Measurements from ENCODE around the gene TNPO2. TPM values are rescaled to one million over a fixed set of nuclear protein-coding genes. Genes with fewer than 3 reads are reported as not detected.
A peak's percentile ranks its signal among the peaks of the same experiment; 100 is the strongest.

Gene TNPO2
- total and polyA plus RNA-seq, 2 experiments from 2014 or later = 37.1 to 83.0 TPM

DNA sequence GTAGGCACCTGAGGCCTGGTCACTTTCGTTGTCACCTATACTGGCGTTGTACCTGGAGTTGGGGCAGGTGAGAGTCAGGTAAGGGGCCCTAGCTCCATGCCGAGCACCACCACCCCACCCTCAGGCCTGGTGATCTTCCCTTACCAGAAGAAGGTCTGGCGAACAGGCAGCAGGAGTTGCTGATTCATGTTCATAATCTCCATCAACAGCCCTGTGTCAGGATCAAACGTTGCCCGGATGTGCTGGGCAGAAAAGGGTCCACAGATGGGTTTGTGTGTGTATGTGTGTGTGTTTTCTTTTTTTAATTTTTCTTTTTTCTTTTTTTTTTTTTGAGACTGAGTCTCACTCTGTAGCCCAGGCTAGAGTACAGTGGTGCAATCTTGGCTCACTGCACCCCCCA is 71.5 kb downstream of the TNPO2 start:
- no peaks in the 10 kb centered on the region for H3K9me2 ChIP-seq (ENCODE audit: insufficient read depth)
- Mint-ChIP-seq H3K4me3 (no peak overlapping the region), H3K4me1 (peaks cover 5% of the 10 kb centered on the region), H3K27ac (no peak overlapping the region), H3K36me3 (ENCODE audit: low read depth) (peaks cover 44% of the 10 kb centered on the region), H3K27me3 (ENCODE audit: insufficient read depth, low read depth, poor library complexity) (peaks cover 11% of the 10 kb centered on the region), H3K9me3 (peaks cover 8% of the 10 kb centered on the region; the same call in 2 of the 3 replicates)
- no peak overlapping the region for H3K4me2 ChIP-seq
- no peak for ATAC-seq
- DNase-seq (ENCODE audit: low spot score) = no peak
- H3K27ac ChIP-seq (ENCODE audit: low read depth) = no peak overlapping the region
- H2AFZ ChIP-seq = no peak overlapping the region
- peaks cover 7% of the 10 kb centered on the region; the same call in 1 of the 2 replicates for H3K36me3 ChIP-seq (ENCODE audit: insufficient read depth)
- no peaks in the 10 kb centered on the region for H3K79me2 ChIP-seq (replicated peaks; ENCODE audit: insufficient read depth)
- no peaks in the 10 kb centered on the region for H3K4me1 ChIP-seq (ENCODE audit: insufficient read depth)
- no peaks in the 10 kb centered on the region for H4K20me1 ChIP-seq (replicated peaks; ENCODE audit: insufficient read depth)
- H3K4me3 ChIP-seq = no peak overlapping the region
- H3F3A ChIP-seq (replicated peaks; ENCODE audit: low read depth) = peaks cover 14% of the 10 kb centered on the region
- TF ChIP-seq JUNB (IDR thresholded peaks at IDR 0.05; ENCODE audit: unreplicated experiment) = no peak
- TF ChIP-seq ETS1 (IDR thresholded peaks at IDR 0.05) = no peak
- no peak for TF ChIP-seq STAT1 (IDR thresholded peaks at IDR 0.05; ENCODE audit: unreplicated experiment)
- TF ChIP-seq EZH2 (IDR thresholded peaks at IDR 0.05; ENCODE audit: low read depth, unreplicated experiment) = no peak
- TF ChIP-seq CREB1 (CRISPR knock-in tag; IDR thresholded peaks at IDR 0.05; ENCODE audit: low read depth) = no peak
- TF ChIP-seq POLR2AphosphoS5 (IDR thresholded peaks at IDR 0.05; ENCODE audit: low read depth) = no peak
- TF ChIP-seq ZNF331 (CRISPR knock-in tag; IDR thresholded peaks at IDR 0.05; ENCODE audit: low read depth) = no peak
- TF ChIP-seq, protein P1, sequence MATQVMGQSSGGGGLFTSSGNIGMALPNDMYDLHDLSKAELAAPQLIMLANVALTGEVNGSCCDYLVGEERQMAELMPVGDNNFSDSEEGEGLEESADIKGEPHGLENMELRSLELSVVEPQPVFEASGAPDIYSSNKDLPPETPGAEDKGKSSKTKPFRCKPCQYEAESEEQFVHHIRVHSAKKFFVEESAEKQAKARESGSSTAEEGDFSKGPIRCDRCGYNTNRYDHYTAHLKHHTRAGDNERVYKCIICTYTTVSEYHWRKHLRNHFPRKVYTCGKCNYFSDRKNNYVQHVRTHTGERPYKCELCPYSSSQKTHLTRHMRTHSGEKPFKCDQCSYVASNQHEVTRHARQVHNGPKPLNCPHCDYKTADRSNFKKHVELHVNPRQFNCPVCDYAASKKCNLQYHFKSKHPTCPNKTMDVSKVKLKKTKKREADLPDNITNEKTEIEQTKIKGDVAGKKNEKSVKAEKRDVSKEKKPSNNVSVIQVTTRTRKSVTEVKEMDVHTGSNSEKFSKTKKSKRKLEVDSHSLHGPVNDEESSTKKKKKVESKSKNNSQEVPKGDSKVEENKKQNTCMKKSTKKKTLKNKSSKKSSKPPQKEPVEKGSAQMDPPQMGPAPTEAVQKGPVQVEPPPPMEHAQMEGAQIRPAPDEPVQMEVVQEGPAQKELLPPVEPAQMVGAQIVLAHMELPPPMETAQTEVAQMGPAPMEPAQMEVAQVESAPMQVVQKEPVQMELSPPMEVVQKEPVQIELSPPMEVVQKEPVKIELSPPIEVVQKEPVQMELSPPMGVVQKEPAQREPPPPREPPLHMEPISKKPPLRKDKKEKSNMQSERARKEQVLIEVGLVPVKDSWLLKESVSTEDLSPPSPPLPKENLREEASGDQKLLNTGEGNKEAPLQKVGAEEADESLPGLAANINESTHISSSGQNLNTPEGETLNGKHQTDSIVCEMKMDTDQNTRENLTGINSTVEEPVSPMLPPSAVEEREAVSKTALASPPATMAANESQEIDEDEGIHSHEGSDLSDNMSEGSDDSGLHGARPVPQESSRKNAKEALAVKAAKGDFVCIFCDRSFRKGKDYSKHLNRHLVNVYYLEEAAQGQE (IDR thresholded peaks at IDR 0.05; ENCODE audit: unreplicated experiment) = no peak
- no peaks in the 10 kb centered on the region for H3K27me3 ChIP-seq (ENCODE audit: insufficient read depth)

- Histone ChIP-seq H3K27me3 (ENCODE audit: insufficient read depth) (no peaks in the 10 kb centered on the region), H3K36me3 (ENCODE audit: insufficient read depth) (peaks cover 6% of the 10 kb centered on the region; the same call in 1 of the 2 replicates), H3K4me3 (no peak overlapping the region), H3F3A (replicated peaks; ENCODE audit: low read depth) (0 out of 2 replicates have a peak, but pooled peaks cover 7% of the 10 kb centered on the region), H3K27ac (ENCODE audit: low read depth) (no peak overlapping the region), H3K9me2 (ENCODE audit: insufficient read depth) (no peaks in the 10 kb centered on the region), H2AFZ (no peak overlapping the region), H3K4me2 (no peak overlapping the region), H3K4me1 (ENCODE audit: insufficient read depth) (no peaks in the 10 kb centered on the region), H3K79me2 (replicated peaks; ENCODE audit: insufficient read depth) (no peaks in the 10 kb centered on the region), H4K20me1 (replicated peaks; ENCODE audit: insufficient read depth) (no peaks in the 10 kb centered on the region)
- Mint-ChIP-seq H3K27me3 (ENCODE audit: insufficient read depth, low read depth, poor library complexity) (peaks cover 14% of the 10 kb centered on the region), H3K4me1 (peaks cover 2% of the 10 kb centered on the region; the same call in 2 of the 3 replicates), H3K9me3 (peaks cover 8% of the 10 kb centered on the region), H3K4me3 (no peak overlapping the region), H3K27ac (no peak overlapping the region), H3K36me3 (ENCODE audit: low read depth) (peaks cover 27% of the 10 kb centered on the region)
- ATAC-seq (no peak), DNase-seq (ENCODE audit: low spot score) (no peak)
- TF ChIP-seq POLR2AphosphoS5 (IDR thresholded peaks at IDR 0.05; ENCODE audit: low read depth) = no peak
- TF ChIP-seq, protein P2, sequence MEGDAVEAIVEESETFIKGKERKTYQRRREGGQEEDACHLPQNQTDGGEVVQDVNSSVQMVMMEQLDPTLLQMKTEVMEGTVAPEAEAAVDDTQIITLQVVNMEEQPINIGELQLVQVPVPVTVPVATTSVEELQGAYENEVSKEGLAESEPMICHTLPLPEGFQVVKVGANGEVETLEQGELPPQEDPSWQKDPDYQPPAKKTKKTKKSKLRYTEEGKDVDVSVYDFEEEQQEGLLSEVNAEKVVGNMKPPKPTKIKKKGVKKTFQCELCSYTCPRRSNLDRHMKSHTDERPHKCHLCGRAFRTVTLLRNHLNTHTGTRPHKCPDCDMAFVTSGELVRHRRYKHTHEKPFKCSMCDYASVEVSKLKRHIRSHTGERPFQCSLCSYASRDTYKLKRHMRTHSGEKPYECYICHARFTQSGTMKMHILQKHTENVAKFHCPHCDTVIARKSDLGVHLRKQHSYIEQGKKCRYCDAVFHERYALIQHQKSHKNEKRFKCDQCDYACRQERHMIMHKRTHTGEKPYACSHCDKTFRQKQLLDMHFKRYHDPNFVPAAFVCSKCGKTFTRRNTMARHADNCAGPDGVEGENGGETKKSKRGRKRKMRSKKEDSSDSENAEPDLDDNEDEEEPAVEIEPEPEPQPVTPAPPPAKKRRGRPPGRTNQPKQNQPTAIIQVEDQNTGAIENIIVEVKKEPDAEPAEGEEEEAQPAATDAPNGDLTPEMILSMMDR (conservative IDR thresholded peaks at IDR 0.05; ENCODE audit: low read depth in 2 of 2) = peak in 1 of 2 experiments; percentile 42; a peak in 2 of 4 replicates
Measured at GRCh38 chr19:12649941-12650340, 73.8 kb downstream of the TNPO2 start.

Small RNA genes lying within 50 kb of the gene (small RNA-seq; reads per million reads assigned to genes)
- 324 reads per million, percentile 100 among the genes with 10 or more reads in this experiment for gene SNORD41 (ENCODE audit: low replicate concordance)

Other genes starting within 250 kb of the TNPO2 start
- 1.8 and 2.7 TPM in 2 replicates for gene ZNF709, start 239.1 kb downstream of the TNPO2 start, total RNA-seq (2014; rRNA removed; shearing (Covaris generic))
- gene ZNF709, start 239.1 kb downstream of the TNPO2 start, polyA plus RNA-seq (2016; fragmentation: Nextera tagmentation; extraction: Ambion mirVana) = 0.82 and 0.94 TPM in 2 replicates
- gene ZNF564, start 172.4 kb downstream of the TNPO2 start, total RNA-seq (2014; rRNA removed; shearing (Covaris generic)) = 8.6 and 8.9 TPM in 2 replicates
- gene ZNF564, start 172.4 kb downstream of the TNPO2 start, polyA plus RNA-seq (2016; fragmentation: Nextera tagmentation; extraction: Ambion mirVana) = 5.8 and 7.1 TPM in 2 replicates
- gene ZNF490, start 113.1 kb downstream of the TNPO2 start, total RNA-seq (2014; rRNA removed; shearing (Covaris generic)) = 7.3 and 8.5 TPM in 2 replicates
- 1.3 and 1.4 TPM in 2 replicates for gene ZNF490, start 113.1 kb downstream of the TNPO2 start, polyA plus RNA-seq (2016; fragmentation: Nextera tagmentation; extraction: Ambion mirVana)
- gene ZNF791, start 113.0 kb downstream of the TNPO2 start, total RNA-seq (2014; rRNA removed; shearing (Covaris generic)) = 15.3 TPM in 2 replicates
- gene ZNF791, start 113.0 kb downstream of the TNPO2 start, polyA plus RNA-seq (2016; fragmentation: Nextera tagmentation; extraction: Ambion mirVana) = 9.8 and 12.2 TPM in 2 replicates
- 60.8 and 73.8 TPM in 2 replicates for gene MAN2B1, start 57.2 kb downstream of the TNPO2 start, total RNA-seq (2014; rRNA removed; shearing (Covaris generic))
- gene MAN2B1, start 57.2 kb downstream of the TNPO2 start, polyA plus RNA-seq (2016; fragmentation: Nextera tagmentation; extraction: Ambion mirVana) = 33.2 and 39.2 TPM in 2 replicates
- 12.5 and 31.6 TPM in 2 replicates for gene WDR83, start 57.1 kb downstream of the TNPO2 start, total RNA-seq (2014; rRNA removed; shearing (Covaris generic))
- gene WDR83, start 57.1 kb downstream of the TNPO2 start, polyA plus RNA-seq (2016; fragmentation: Nextera tagmentation; extraction: Ambion mirVana) = 18.5 and 18.6 TPM in 2 replicates
- 126 and 141 TPM in 2 replicates for gene DHPS, start 42.1 kb downstream of the TNPO2 start, total RNA-seq (2014; rRNA removed; shearing (Covaris generic))
- 85.4 and 107 TPM in 2 replicates for gene DHPS, start 42.1 kb downstream of the TNPO2 start, polyA plus RNA-seq (2016; fragmentation: Nextera tagmentation; extraction: Ambion mirVana)
- gene GNG14, start 35.9 kb downstream of the TNPO2 start, total RNA-seq (2014; rRNA removed; shearing (Covaris generic)) = not detected in 2 replicates
- gene GNG14, start 35.9 kb downstream of the TNPO2 start, polyA plus RNA-seq (2016; fragmentation: Nextera tagmentation; extraction: Ambion mirVana) = not detected in 2 replicates
- 12.3 and 19.4 TPM in 2 replicates for gene FBXW9, start 27.3 kb downstream of the TNPO2 start, total RNA-seq (2014; rRNA removed; shearing (Covaris generic))
- 6.6 and 8.2 TPM in 2 replicates for gene FBXW9, start 27.3 kb downstream of the TNPO2 start, polyA plus RNA-seq (2016; fragmentation: Nextera tagmentation; extraction: Ambion mirVana)
- gene TRIR, start 10.8 kb upstream of the TNPO2 start, total RNA-seq (2014; rRNA removed; shearing (Covaris generic)) = 170 and 171 TPM in 2 replicates
- 254 and 257 TPM in 2 replicates for gene TRIR, start 10.8 kb upstream of the TNPO2 start, polyA plus RNA-seq (2016; fragmentation: Nextera tagmentation; extraction: Ambion mirVana)
- gene GET3, start 13.6 kb upstream of the TNPO2 start, total RNA-seq (2014; rRNA removed; shearing (Covaris generic)) = 75.3 and 109 TPM in 2 replicates
- 89.5 and 90.4 TPM in 2 replicates for gene GET3, start 13.6 kb upstream of the TNPO2 start, polyA plus RNA-seq (2016; fragmentation: Nextera tagmentation; extraction: Ambion mirVana)
- gene BEST2, start 27.9 kb upstream of the TNPO2 start, total RNA-seq (2014; rRNA removed; shearing (Covaris generic)) = 7.5 and 10.4 TPM in 2 replicates
- gene BEST2, start 27.9 kb upstream of the TNPO2 start, polyA plus RNA-seq (2016; fragmentation: Nextera tagmentation; extraction: Ambion mirVana) = 1.2 and 1.3 TPM in 2 replicates
- gene HOOK2, start 51.6 kb upstream of the TNPO2 start, total RNA-seq (2014; rRNA removed; shearing (Covaris generic)) = 85.3 and 86.4 TPM in 2 replicates
- gene HOOK2, start 51.6 kb upstream of the TNPO2 start, polyA plus RNA-seq (2016; fragmentation: Nextera tagmentation; extraction: Ambion mirVana) = 46.9 and 56.9 TPM in 2 replicates
- 16.0 and 20.2 TPM in 2 replicates for gene JUNB, start 67.6 kb upstream of the TNPO2 start, total RNA-seq (2014; rRNA removed; shearing (Covaris generic))
- gene JUNB, start 67.6 kb upstream of the TNPO2 start, polyA plus RNA-seq (2016; fragmentation: Nextera tagmentation; extraction: Ambion mirVana) = 7.7 and 7.8 TPM in 2 replicates
- 465 and 486 TPM in 2 replicates for gene PRDX2, start 77.9 kb upstream of the TNPO2 start, total RNA-seq (2014; rRNA removed; shearing (Covaris generic))
- 314 and 346 TPM in 2 replicates for gene PRDX2, start 77.9 kb upstream of the TNPO2 start, polyA plus RNA-seq (2016; fragmentation: Nextera tagmentation; extraction: Ambion mirVana)
- 0.38 TPM in 1 of 2 replicates, not detected in the other for gene THSD8, start 78.1 kb upstream of the TNPO2 start, total RNA-seq (2014; rRNA removed; shearing (Covaris generic))
- 38.5 and 42.2 TPM in 2 replicates for gene THSD8, start 78.1 kb upstream of the TNPO2 start, polyA plus RNA-seq (2016; fragmentation: Nextera tagmentation; extraction: Ambion mirVana)
- 62.6 and 68.2 TPM in 2 replicates for gene RNASEH2A, start 82.7 kb upstream of the TNPO2 start, total RNA-seq (2014; rRNA removed; shearing (Covaris generic))
- 39.4 and 40.5 TPM in 2 replicates for gene RNASEH2A, start 82.7 kb upstream of the TNPO2 start, polyA plus RNA-seq (2016; fragmentation: Nextera tagmentation; extraction: Ambion mirVana)
- gene RTBDN, start 110.6 kb upstream of the TNPO2 start, total RNA-seq (2014; rRNA removed; shearing (Covaris generic)) = 3.3 and 4.1 TPM in 2 replicates
- gene RTBDN, start 110.6 kb upstream of the TNPO2 start, polyA plus RNA-seq (2016; fragmentation: Nextera tagmentation; extraction: Ambion mirVana) = 4.4 and 4.6 TPM in 2 replicates
- 13.4 and 19.9 TPM in 2 replicates for gene MAST1, start 114.6 kb upstream of the TNPO2 start, total RNA-seq (2014; rRNA removed; shearing (Covaris generic))
- 8.9 and 13.9 TPM in 2 replicates for gene MAST1, start 114.6 kb upstream of the TNPO2 start, polyA plus RNA-seq (2016; fragmentation: Nextera tagmentation; extraction: Ambion mirVana)
- 27.3 and 35.0 TPM in 2 replicates for gene DNASE2, start 157.5 kb upstream of the TNPO2 start, total RNA-seq (2014; rRNA removed; shearing (Covaris generic))
- gene DNASE2, start 157.5 kb upstream of the TNPO2 start, polyA plus RNA-seq (2016; fragmentation: Nextera tagmentation; extraction: Ambion mirVana) = 15.9 and 17.4 TPM in 2 replicates
- 1.1 and 1.4 TPM in 2 replicates for gene KLF1, start 163.3 kb upstream of the TNPO2 start, total RNA-seq (2014; rRNA removed; shearing (Covaris generic))
- gene KLF1, start 163.3 kb upstream of the TNPO2 start, polyA plus RNA-seq (2016; fragmentation: Nextera tagmentation; extraction: Ambion mirVana) = 0.74 and 0.80 TPM in 2 replicates
- 73.3 and 99.8 TPM in 2 replicates for gene GCDH, start 167.2 kb upstream of the TNPO2 start, total RNA-seq (2014; rRNA removed; shearing (Covaris generic))
- gene GCDH, start 167.2 kb upstream of the TNPO2 start, polyA plus RNA-seq (2016; fragmentation: Nextera tagmentation; extraction: Ambion mirVana) = 51.5 and 54.1 TPM in 2 replicates
- 0.62 and 0.63 TPM in 2 replicates for gene SYCE2, start 195.4 kb upstream of the TNPO2 start, total RNA-seq (2014; rRNA removed; shearing (Covaris generic))
- 1.9 and 2.9 TPM in 2 replicates for gene SYCE2, start 195.4 kb upstream of the TNPO2 start, polyA plus RNA-seq (2016; fragmentation: Nextera tagmentation; extraction: Ambion mirVana)
- 74.7 and 83.5 TPM in 2 replicates for gene FARSA, start 209.8 kb upstream of the TNPO2 start, total RNA-seq (2014; rRNA removed; shearing (Covaris generic))
- gene FARSA, start 209.8 kb upstream of the TNPO2 start, polyA plus RNA-seq (2016; fragmentation: Nextera tagmentation; extraction: Ambion mirVana) = 86.4 and 86.5 TPM in 2 replicates
- gene CALR, start 214.7 kb upstream of the TNPO2 start, total RNA-seq (2014; rRNA removed; shearing (Covaris generic)) = 724 and 760 TPM in 2 replicates
- gene CALR, start 214.7 kb upstream of the TNPO2 start, polyA plus RNA-seq (2016; fragmentation: Nextera tagmentation; extraction: Ambion mirVana) = 1,131 and 1,182 TPM in 2 replicates
- 67.0 and 69.7 TPM in 2 replicates for gene RAD23A, start 221.9 kb upstream of the TNPO2 start, total RNA-seq (2014; rRNA removed; shearing (Covaris generic))
- 121 and 127 TPM in 2 replicates for gene RAD23A, start 221.9 kb upstream of the TNPO2 start, polyA plus RNA-seq (2016; fragmentation: Nextera tagmentation; extraction: Ambion mirVana)
- gene GADD45GIP1, start 233.3 kb upstream of the TNPO2 start, total RNA-seq (2014; rRNA removed; shearing (Covaris generic)) = 46.5 and 63.9 TPM in 2 replicates
- 255 and 290 TPM in 2 replicates for gene GADD45GIP1, start 233.3 kb upstream of the TNPO2 start, polyA plus RNA-seq (2016; fragmentation: Nextera tagmentation; extraction: Ambion mirVana)
- 0.28 TPM in 1 of 2 replicates, not detected in the other for gene DAND5, start 245.6 kb upstream of the TNPO2 start, total RNA-seq (2014; rRNA removed; shearing (Covaris generic))
- gene DAND5, start 245.6 kb upstream of the TNPO2 start, polyA plus RNA-seq (2016; fragmentation: Nextera tagmentation; extraction: Ambion mirVana) = 0.10 and 0.18 TPM in 2 replicates

All from GM23338 (cell line).